ENCODE measurements around the gene CELF4.

- TF ChIP-seq POLR2A (IDR thresholded peaks at IDR 0.05; ENCODE audit: low read depth, low read length) (no peak), POLR2AphosphoS5 (IDR thresholded peaks at IDR 0.05; ENCODE audit: low read depth, low read length) (no peak), TAF1 (IDR thresholded peaks at IDR 0.05; ENCODE audit: low read depth, low read length) (no peak), SPI1 (IDR thresholded peaks at IDR 0.05; ENCODE audit: low read depth, low read length) (no peak)
These were observed 80.4 kb downstream of the CELF4 start for GRCh38 chr18:37484983-37485834.

Measured in GM12891 (cell line).